Measurements from ENCODE around the gene SLX4IP. TPM values are rescaled to one million over a fixed set of nuclear protein-coding genes. Genes with fewer than 3 reads are reported as not detected.

Gene SLX4IP
- total RNA-seq, 4 donors from 2014 or later = 6.3 to 8.3 (median 7.4) TPM

DNA sequence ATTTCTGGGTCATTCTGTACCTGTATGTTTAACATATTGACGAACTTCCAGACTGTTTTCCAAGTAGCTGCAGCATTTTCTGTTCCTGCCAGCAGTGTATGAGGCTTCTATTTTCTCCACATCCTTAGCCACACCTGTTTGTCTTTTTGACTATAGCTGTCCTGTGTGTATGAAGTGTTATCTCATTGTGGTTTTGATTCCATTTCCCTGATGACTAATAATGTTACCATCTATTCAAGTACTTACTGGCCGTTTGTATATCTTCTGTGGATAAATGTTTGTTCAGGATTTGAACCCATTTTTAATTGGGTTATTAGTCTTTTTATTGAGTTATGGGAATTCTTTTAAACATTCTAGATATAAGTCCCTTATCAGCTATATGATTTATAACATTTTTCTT lies 143.5 kb downstream of the SLX4IP start:
- DNase-seq = no peak
- Histone ChIP-seq H3K27me3 (no peaks in the 10 kb centered on the region), H3K4me1 (peaks cover 3 to 13% of the 10 kb centered on the region in 2 donors), H3K27ac (no peak overlapping the region), H3K9me3 (no peaks in the 10 kb centered on the region), H3K36me3 (no peaks in the 10 kb centered on the region), H3K4me3 (replicated peaks in 1 of 3) (no peak overlapping the region)
- intact Hi-C loops (cut with DNase I) = no loop called here
- no peak for TF ChIP-seq POLR2A (IDR thresholded peaks at IDR 0.05)
- TF ChIP-seq, protein P1, sequence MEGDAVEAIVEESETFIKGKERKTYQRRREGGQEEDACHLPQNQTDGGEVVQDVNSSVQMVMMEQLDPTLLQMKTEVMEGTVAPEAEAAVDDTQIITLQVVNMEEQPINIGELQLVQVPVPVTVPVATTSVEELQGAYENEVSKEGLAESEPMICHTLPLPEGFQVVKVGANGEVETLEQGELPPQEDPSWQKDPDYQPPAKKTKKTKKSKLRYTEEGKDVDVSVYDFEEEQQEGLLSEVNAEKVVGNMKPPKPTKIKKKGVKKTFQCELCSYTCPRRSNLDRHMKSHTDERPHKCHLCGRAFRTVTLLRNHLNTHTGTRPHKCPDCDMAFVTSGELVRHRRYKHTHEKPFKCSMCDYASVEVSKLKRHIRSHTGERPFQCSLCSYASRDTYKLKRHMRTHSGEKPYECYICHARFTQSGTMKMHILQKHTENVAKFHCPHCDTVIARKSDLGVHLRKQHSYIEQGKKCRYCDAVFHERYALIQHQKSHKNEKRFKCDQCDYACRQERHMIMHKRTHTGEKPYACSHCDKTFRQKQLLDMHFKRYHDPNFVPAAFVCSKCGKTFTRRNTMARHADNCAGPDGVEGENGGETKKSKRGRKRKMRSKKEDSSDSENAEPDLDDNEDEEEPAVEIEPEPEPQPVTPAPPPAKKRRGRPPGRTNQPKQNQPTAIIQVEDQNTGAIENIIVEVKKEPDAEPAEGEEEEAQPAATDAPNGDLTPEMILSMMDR (IDR thresholded peaks at IDR 0.05) = no peak
- 76 to 82% methylated on average over 2 of the region's 2 CpGs for WGBS, 2 donors

DNA sequence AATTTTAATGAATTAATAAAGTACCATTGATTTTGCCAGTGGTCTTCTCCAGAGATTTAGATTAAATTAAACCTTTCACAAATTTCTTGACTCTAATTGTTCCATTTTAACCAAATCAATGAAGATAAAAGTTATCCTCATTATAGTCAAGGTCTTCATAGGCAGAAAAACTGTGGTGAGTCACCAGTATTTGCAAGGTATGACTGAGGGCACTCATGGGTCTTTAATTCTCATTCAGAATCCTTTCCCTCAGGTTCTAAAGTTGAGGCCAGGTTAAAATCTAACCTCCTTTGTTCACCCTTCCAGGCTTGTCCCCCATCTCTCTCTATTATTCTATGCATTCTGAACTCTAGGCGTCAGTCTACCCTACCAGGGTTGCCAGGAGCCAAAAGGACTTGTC lies 144.8 kb downstream of the SLX4IP start:
- Histone ChIP-seq H3K36me3 (no peaks in the 10 kb centered on the region), H3K4me3 (replicated peaks in 1 of 3) (no peak overlapping the region), H3K27me3 (no peaks in the 10 kb centered on the region), H3K27ac (no peak overlapping the region), H3K4me1 (peaks cover 0 to 12% of the 10 kb centered on the region in 2 donors), H3K9me3 (no peaks in the 10 kb centered on the region)
- WGBS, 2 donors = 95 to 100% methylated on average over 1 of the region's 1 CpG
- DNase-seq = no peak
- intact Hi-C loops (cut with DNase I) = no loop called here
- TF ChIP-seq POLR2A (IDR thresholded peaks at IDR 0.05) = no peak
- TF ChIP-seq, protein P1 (IDR thresholded peaks at IDR 0.05) = no peak

- no peak overlapping the region for H3K27ac ChIP-seq
- DNase-seq = no peak
- no peaks in the 10 kb centered on the region for H3K27me3 ChIP-seq
- H3K9me3 ChIP-seq = no peaks in the 10 kb centered on the region
- TF ChIP-seq, protein P1 (IDR thresholded peaks at IDR 0.05) = no peak
- TF ChIP-seq POLR2A (IDR thresholded peaks at IDR 0.05) = no peak
- no peak overlapping the region for H3K4me3 ChIP-seq (replicated peaks in 1 of 3)
- WGBS, 2 donors = 98 to 100% methylated on average over 2 of the region's 2 CpGs
- intact Hi-C loops (cut with DNase I) = no loop called here
- H3K4me1 ChIP-seq = peaks cover 0 to 8% of the 10 kb centered on the region in 2 donors
- H3K36me3 ChIP-seq = no peaks in the 10 kb centered on the region
Measured at GRCh38 chr20:10580700-10581099, 145.6 kb downstream of the SLX4IP start.

DNA sequence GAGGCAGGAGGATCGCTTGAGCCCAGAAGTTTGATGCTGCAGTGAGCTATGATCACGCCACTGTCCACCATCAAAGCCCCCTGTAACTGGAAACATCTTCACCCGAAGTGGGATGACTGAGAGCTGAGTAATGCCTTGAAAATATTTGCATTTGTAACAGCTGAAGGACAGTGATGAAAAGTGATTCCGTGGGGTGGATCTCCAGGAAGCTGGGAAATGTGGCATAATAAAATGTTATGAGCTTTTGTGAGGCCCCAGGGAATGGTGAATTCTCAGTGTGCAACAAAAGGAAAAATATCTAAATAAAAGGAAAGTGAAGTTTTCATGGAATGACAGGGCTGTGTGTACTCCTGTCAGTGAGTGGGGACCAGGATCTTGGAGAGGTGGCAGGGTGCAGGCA lies 146.7 kb downstream of the SLX4IP start:
- WGBS, 2 donors = 55 to 65% methylated on average over 4 of the region's 4 CpGs
- TF ChIP-seq POLR2A (IDR thresholded peaks at IDR 0.05) = no peak
- TF ChIP-seq, protein P1 (IDR thresholded peaks at IDR 0.05) = no peak
- intact Hi-C loops (cut with DNase I) = no loop called here

DNA sequence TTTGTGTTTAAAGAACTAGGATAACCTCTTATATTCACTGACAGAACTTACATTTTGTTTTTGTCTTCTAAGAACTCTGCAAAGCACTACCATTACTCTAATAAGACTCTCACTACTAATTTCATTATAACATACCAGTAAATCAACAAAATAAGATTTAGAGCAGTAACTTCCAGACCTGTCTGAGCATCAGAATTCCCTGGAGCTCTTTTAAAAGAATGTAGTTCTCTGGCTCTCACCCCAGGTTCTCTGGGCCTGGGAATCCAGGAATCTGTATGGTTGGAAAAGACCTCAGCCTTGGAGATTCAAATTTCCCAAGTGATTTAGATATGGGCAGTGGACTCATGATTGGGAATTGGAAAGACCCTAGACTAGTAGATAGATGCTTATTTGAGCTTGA lies 149.3 kb downstream of the SLX4IP start:
- H3K4me1 ChIP-seq = peaks cover 0 to 8% of the 10 kb centered on the region in 2 donors
- no peaks in the 10 kb centered on the region for H3K36me3 ChIP-seq
- intact Hi-C loops (cut with DNase I) = no loop called here
- DNase-seq = no peak
- no peak overlapping the region for H3K4me3 ChIP-seq (replicated peaks in 1 of 3)
- no peaks in the 10 kb centered on the region for H3K27me3 ChIP-seq
- no peak overlapping the region for H3K27ac ChIP-seq
- H3K9me3 ChIP-seq = no peaks in the 10 kb centered on the region
- no peak for TF ChIP-seq POLR2A (IDR thresholded peaks at IDR 0.05)
- TF ChIP-seq, protein P1 (IDR thresholded peaks at IDR 0.05) = no peak

More for the DNA sequence above, 146.7 kb downstream of the SLX4IP start:
- H3K27ac ChIP-seq = no peak overlapping the region
- H3K27me3 ChIP-seq = no peaks in the 10 kb centered on the region
- no peaks in the 10 kb centered on the region for H3K36me3 ChIP-seq
- H3K9me3 ChIP-seq = no peaks in the 10 kb centered on the region
- no peak for DNase-seq
- no peak overlapping the region for H3K4me3 ChIP-seq (replicated peaks in 1 of 3)
- peaks cover 0 to 8% of the 10 kb centered on the region in 2 donors for H3K4me1 ChIP-seq
